ENCODE measurements around the gene DTD1.

DNA sequence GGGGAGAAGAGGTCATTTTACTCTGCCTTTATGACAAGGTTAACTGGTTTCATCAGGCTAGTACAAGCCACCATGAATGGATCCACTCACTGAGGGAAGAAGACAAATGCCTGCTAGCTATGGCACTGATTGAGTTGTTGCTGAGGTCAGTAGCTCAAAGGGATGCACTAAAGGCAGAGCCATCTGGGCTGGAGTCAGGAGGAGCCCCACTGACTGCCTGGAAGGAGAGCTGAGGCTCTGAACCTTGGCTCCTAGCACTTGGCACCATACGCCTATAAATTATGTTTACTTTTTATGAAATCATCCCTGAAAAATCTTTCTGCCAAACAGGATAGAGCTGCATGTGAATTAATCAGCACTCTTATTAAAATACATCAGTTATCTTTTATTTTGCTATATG lies 104.6 kb downstream of the DTD1 start:
- no peak for TF ChIP-seq CTCF (IDR thresholded peaks at IDR 0.05; ENCODE audit: low read depth, low read length, poor library complexity, severe bottlenecking)
- no peak for TF ChIP-seq EZH2phosphoT487 (IDR thresholded peaks at IDR 0.05; ENCODE audit: borderline replicate concordance, low read length)

Data from DOHH2 (cell line).